ENCODE results near the gene ATP10A. TPM values are rescaled to one million over a fixed set of nuclear protein-coding genes. Genes with fewer than 3 reads are reported as not detected.

ATP10A gene
- total and polyA plus RNA-seq, 9 of the 15 experiments (the other 6 are each of a cell fraction or from before 2014, with no cell fraction given) = 0.09 TPM; not detected in 8

GRCh38 chr15:25714538-25714840 lies 148.6 kb downstream of the ATP10A start (continued):
- TF ChIP-seq ILK (tag; IDR thresholded peaks at IDR 0.05; ENCODE audit: borderline replicate concordance, low read depth) = no peak

GRCh38 chr15:25713736-25714537 lies 149.2 kb downstream of the ATP10A start:
- H2AFZ ChIP-seq (ENCODE audit: low read depth, low read length) = no peak overlapping the region
- in situ Hi-C loops (cut with MboI) (no loop called here), intact Hi-C loops (cut with micrococcal nuclease) (no loop called here)
- no peak for FAIRE-seq
- H3K27me3 ChIP-seq (ENCODE audit: control insufficient read depth in 2 of 2, insufficient read depth in 2 of 2, low read length in 2 of 2) = peaks cover 0 to 39% of the 10 kb centered on the region in 2 experiments; a peak in 2 of 5 replicates
- H3K4me2 ChIP-seq (ENCODE audit: insufficient read depth, low read length) = no peak overlapping the region
- no peaks in the 10 kb centered on the region for H3K9me3 ChIP-seq (replicated peaks; ENCODE audit: control insufficient read depth, insufficient read depth, low read depth, low read length)
- ATAC-seq = no peak
- peaks cover 0 to 4% of the 10 kb centered on the region in 2 experiments; a peak in 1 of 5 replicates for H3K4me1 ChIP-seq (replicated peaks in 1 of 2; ENCODE audit: control insufficient read depth in 2 of 2, insufficient read depth in 2 of 2, low read length in 2 of 2)
- ChIA-PET POLR2A (no interaction called here), CTCF (ENCODE audit: low intra/inter-chr PET ratio) (no interaction called here)
- H3K79me2 ChIP-seq (ENCODE audit: control insufficient read depth, insufficient read depth, low read length) = no peaks in the 10 kb centered on the region
- no TSS peak for BruUV-seq (replicated peaks)
- no peak overlapping the region for H3K4me3 ChIP-seq
- 0 out of 2 replicates have a peak, but pooled peaks cover 4% of the 10 kb centered on the region for H4K20me1 ChIP-seq (replicated peaks; ENCODE audit: control insufficient read depth, insufficient read depth, low read length)
- no peak overlapping the region; a peak in 1 of 4 replicates for H3K9ac ChIP-seq (ENCODE audit: insufficient read depth in 1 of 2, low read depth in 2 of 2, low read length in 2 of 2)
- no peaks in the 10 kb centered on the region for H3K36me3 ChIP-seq (ENCODE audit: control insufficient read depth, insufficient read depth, low read length)
- 1% methylated on average over 28 of the region's 35 CpGs for WGBS (ENCODE audit: insufficient coverage, low coverage, missing lambda C conversion rate)
- H3K9me1 ChIP-seq (ENCODE audit: control insufficient read depth, insufficient read depth, low read length) = no peaks in the 10 kb centered on the region
- no peak for DNase-seq (ENCODE audit: extremely low read depth in 1 of 4, low spot score in 3 of 4)
- no peak overlapping the region for H3K27ac ChIP-seq (ENCODE audit: extremely low read depth, low read depth, low read length)
- TF ChIP-seq ZNF12 (CRISPR knock-in tag; IDR thresholded peaks at IDR 0.05) = no peak
- TF ChIP-seq KLF10 (CRISPR knock-in tag; IDR thresholded peaks at IDR 0.05) = no peak
- no peak for TF ChIP-seq TAL1 (IDR thresholded peaks at IDR 0.05)
- TF ChIP-seq ZNF41 (CRISPR knock-in tag; conservative IDR thresholded peaks at IDR 0.05) = no peak
- no peak for TF ChIP-seq ZNF311 (CRISPR knock-in tag; IDR thresholded peaks at IDR 0.05)
- TF ChIP-seq RBM22 (IDR thresholded peaks at IDR 0.05; ENCODE audit: low read depth, low read length, poor library complexity, severe bottlenecking) = no peak
- TF ChIP-seq CAMTA2 (CRISPR knock-in tag; conservative IDR thresholded peaks at IDR 0.05) = no peak
- TF ChIP-seq HIVEP1 (CRISPR knock-in tag; IDR thresholded peaks at IDR 0.05) = no peak
- no peak for TF ChIP-seq ZNF609 (CRISPR knock-in tag; IDR thresholded peaks at IDR 0.05; ENCODE audit: borderline replicate concordance)
- TF ChIP-seq HCFC1 (IDR thresholded peaks at IDR 0.05; ENCODE audit: low read depth, low read length) = no peak
- TF ChIP-seq KLF6 (CRISPR knock-in tag; IDR thresholded peaks at IDR 0.05; ENCODE audit: borderline replicate concordance) = no peak
- TF ChIP-seq MEIS2 (IDR thresholded peaks at IDR 0.05; ENCODE audit: partially characterized antibody) = no peak
- no peak for TF ChIP-seq PRPF4 (IDR thresholded peaks at IDR 0.05; ENCODE audit: insufficient read depth, low read depth, low read length, poor library complexity, severe bottlenecking)
- TF ChIP-seq ZBTB34 (CRISPR knock-in tag; IDR thresholded peaks at IDR 0.05) = no peak
- TF ChIP-seq ATF7 (IDR thresholded peaks at IDR 0.05) = no peak
